Measurements from ENCODE around the gene VTI1A. TPM values are rescaled to one million over a fixed set of nuclear protein-coding genes. Genes with fewer than 3 reads are reported as not detected.
"Not testable (repeated sequence)": the region's sequence is repeated elsewhere in the genome, so short reads cannot be mapped to it uniquely, and the experiment has no call there.

Gene VTI1A
- total RNA-seq, 1 experiment from 2014 or later: 30.5 TPM

GRCh38 chr10:112858986-112859651, 412.1 kb downstream of the VTI1A start:
- DNase-seq (ENCODE audit: low spot score): no peak

- no peak for DNase-seq (ENCODE audit: low spot score)
These were observed 412.8 kb downstream of the VTI1A start for GRCh38 chr10:112859793-112860192.

GRCh38 chr10:112863461-112863860, 416.4 kb downstream of the VTI1A start:
- DNase-seq (ENCODE audit: low spot score): not testable (repeated sequence)

Small RNAs within 50 kb of the gene (small RNA-seq; reads per million reads assigned to genes)
- gene AC022018.1 (not detected), gene MIR4295 (not detected)

Other genes with a start within 250 kb of the VTI1A start
- gene TECTB, start 163.8 kb upstream of the VTI1A start, total RNA-seq (2014; rRNA removed; shearing (Covaris generic)): not detected in 2 replicates
- gene ACSL5, start 73.1 kb upstream of the VTI1A start, total RNA-seq (2014; rRNA removed; shearing (Covaris generic)): 122 and 133 TPM in 2 replicates
- 23.1 and 25.1 TPM in 2 replicates for gene ZDHHC6, start 301 bp upstream of the VTI1A start, total RNA-seq (2014; rRNA removed; shearing (Covaris generic))